ENCODE results near the gene LCNL1. TPM values are rescaled to one million over a fixed set of nuclear protein-coding genes. Genes with fewer than 3 reads are reported as not detected.
"Not testable (repeated sequence)": the region's sequence is repeated elsewhere in the genome, so short reads cannot be mapped to it uniquely, and the experiment has no call there.

The LCNL1 gene
- total RNA-seq, 2 experiments from 2014 or later = not detected

DNA sequence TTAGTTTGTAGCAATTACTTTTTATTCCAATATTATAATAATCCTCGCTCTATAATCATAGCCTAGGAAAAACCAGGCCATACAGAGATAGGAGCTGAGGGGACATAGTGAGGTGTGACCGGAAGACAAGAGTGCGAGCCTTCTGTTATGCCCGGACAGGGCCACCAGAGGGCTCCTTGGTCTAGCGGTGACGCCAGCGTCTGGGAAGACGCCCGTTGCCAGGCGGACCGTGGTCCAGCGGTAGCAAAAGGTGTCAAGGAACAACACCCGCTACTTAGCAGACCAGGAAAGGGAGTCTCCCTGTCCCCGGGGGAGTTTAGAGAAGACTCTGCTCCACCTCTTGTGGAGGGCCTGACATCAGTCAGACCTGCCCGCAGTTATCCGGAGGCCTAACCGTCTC, 21.5 kb downstream of the LCNL1 start:
- H3K36me3 Mint-ChIP-seq; H3K9me3 Mint-ChIP-seq; H3K27ac Mint-ChIP-seq; H3K27me3 Mint-ChIP-seq; H3K4me3 Mint-ChIP-seq; intact Hi-C loops (cut with micrococcal nuclease); POLR2A ChIA-PET: not testable (repeated sequence)
- H3K4me1 Mint-ChIP-seq (ENCODE audit: low read depth) = peaks cover 11% of the 10 kb centered on the region
- CTCF ChIA-PET = interaction anchor here (4.5 kb wide), 1 partner anchor 31 kb away, joined by 29 read pairs; no protein-coding TSS in a partner anchor
- peak; percentile 37 for DNase-seq

DNA sequence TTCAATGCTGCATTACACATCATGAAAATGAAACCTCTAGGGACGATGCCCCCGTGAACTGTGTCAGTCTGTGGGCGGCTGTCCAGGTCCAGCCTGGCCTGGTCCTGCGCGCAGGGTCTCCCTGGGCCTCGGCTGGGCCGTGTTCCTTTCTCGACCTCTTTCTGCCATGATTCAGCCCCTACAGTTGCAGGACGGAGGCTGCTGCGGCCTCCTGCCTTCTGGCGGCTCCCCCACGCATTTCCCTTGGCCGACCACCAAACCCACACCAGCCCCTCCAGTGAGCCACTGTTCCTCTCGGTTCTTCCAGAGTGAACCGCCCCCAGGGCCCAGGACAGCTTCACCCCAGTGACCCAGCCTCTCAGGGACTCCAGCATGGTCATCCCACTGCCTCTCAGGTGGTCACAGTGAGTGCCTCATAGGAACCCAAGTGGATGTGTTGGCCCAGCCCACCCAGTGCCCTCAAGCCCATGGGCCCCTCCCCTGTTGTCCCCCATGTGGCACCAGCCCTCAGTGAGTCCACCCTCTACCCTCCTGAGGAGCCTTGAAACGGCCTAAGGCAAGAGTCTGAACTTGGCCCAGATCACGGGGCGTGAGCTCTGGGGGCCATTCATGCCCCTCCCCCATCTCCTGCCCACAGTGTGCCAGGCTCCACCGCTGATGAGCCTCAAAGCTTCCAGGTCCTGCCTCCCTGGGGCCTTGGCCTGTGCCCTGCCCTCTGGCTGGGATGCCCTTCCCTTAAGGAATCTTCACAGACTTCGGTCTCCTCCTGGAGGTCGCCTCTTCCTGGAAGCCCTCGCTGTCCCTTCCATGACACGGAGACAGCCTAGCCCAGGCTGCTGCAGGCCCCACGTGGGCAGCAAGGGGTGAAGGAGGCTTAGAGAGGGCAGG, 23.6 kb downstream of the LCNL1 start:
- POLR2A ChIA-PET = no interaction called here
- no peaks in the 10 kb centered on the region for H3K9me3 Mint-ChIP-seq
- DNase-seq = no peak
- CTCF ChIA-PET = interaction anchor here (0.7 to 4.5 kb wide), 3 partner anchors 29 to 57 kb away, joined by 3 to 29 read pairs (median 4); no protein-coding TSS in a partner anchor
- H3K4me3 Mint-ChIP-seq = no peak overlapping the region
- intact Hi-C loops (cut with micrococcal nuclease) = no loop called here
- H3K27me3 Mint-ChIP-seq = no peaks in the 10 kb centered on the region
- H3K27ac Mint-ChIP-seq = no peak overlapping the region
- H3K36me3 Mint-ChIP-seq = no peaks in the 10 kb centered on the region
- H3K4me1 Mint-ChIP-seq (ENCODE audit: low read depth) = peaks cover 3% of the 10 kb centered on the region

- Mint-ChIP-seq H3K27me3 (no peaks in the 10 kb centered on the region), H3K4me3 (no peak overlapping the region), H3K27ac (no peak overlapping the region), H3K36me3 (no peaks in the 10 kb centered on the region), H3K4me1 (ENCODE audit: low read depth) (peaks cover 3% of the 10 kb centered on the region), H3K9me3 (no peaks in the 10 kb centered on the region)
- intact Hi-C loops (cut with micrococcal nuclease) = no loop called here
- ChIA-PET POLR2A (no interaction called here), CTCF (interaction anchor here (1.3 kb wide), 1 partner anchor 28 kb away, joined by 4 read pairs; no protein-coding TSS in a partner anchor)
- no peak for DNase-seq
These were observed 24.5 kb downstream of the LCNL1 start for GRCh38 chr9:137007108-137007815.

DNA sequence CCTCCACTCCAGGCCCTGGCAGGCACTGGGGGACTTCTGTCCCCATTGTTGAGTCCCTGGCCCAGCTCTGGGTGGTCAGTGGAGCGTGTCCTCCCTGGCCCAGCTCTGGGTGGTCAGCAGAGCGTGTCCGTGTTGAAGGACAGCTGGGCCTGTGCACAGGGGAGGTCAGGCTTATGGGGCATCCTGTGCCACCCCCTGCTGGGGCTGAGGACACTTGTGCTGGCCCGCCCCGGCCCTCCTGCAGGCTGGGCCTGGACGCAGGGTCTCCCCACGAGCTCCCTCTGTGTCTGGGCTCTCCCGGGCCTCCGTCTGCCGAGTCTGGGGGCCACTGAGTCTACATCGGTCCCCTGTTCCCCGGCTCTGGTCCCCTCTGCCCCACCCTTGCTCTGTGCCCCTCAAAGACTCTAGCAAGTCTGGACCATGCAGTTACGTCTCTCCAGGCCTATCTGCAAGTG, 25.1 kb downstream of the LCNL1 start:
- Mint-ChIP-seq H3K9me3 (no peaks in the 10 kb centered on the region), H3K36me3 (no peaks in the 10 kb centered on the region), H3K27ac (no peak overlapping the region), H3K4me1 (ENCODE audit: low read depth) (peaks cover 3% of the 10 kb centered on the region), H3K27me3 (no peaks in the 10 kb centered on the region), H3K4me3 (no peak overlapping the region)
- ChIA-PET POLR2A (no interaction called here), CTCF (interaction anchor here (1.3 kb wide), 1 partner anchor 27 kb away, joined by 4 read pairs; no protein-coding TSS in a partner anchor)
- intact Hi-C loops (cut with micrococcal nuclease) = no loop called here
- DNase-seq = no peak

GRCh38 chr9:137008312-137008711, 25.5 kb downstream of the LCNL1 start:
- no peak for DNase-seq
- H3K4me3 Mint-ChIP-seq = no peak overlapping the region
- H3K27me3 Mint-ChIP-seq = no peaks in the 10 kb centered on the region
- H3K4me1 Mint-ChIP-seq (ENCODE audit: low read depth) = peaks cover 3% of the 10 kb centered on the region
- no peaks in the 10 kb centered on the region for H3K9me3 Mint-ChIP-seq
- no peaks in the 10 kb centered on the region for H3K36me3 Mint-ChIP-seq
- POLR2A ChIA-PET = no interaction called here
- H3K27ac Mint-ChIP-seq = no peak overlapping the region
- CTCF ChIA-PET = no interaction called here
- intact Hi-C loops (cut with micrococcal nuclease) = no loop called here

DNA sequence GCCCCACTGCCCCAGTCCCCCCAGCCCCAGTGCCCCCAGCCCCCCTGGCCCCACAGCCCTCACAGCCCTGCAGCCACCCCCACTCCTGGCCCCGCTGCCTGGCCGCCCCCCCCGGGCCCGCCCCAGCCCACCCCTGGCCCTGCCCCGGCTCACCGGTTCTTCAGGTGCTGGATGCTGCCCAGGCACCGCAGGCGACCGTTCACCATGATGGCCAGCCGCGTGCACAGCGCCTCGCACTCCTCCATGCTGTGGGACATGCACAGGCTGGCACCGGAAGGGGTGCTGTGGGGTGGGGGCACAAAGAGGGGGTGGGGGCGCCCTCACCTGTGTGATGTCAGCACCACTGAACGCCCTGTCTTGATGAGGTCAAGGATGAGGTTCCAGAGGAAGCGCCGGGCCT, 26.4 kb downstream of the LCNL1 start:
- H3K27me3 Mint-ChIP-seq = no peaks in the 10 kb centered on the region
- ChIA-PET POLR2A (no interaction called here), CTCF (no interaction called here)
- intact Hi-C loops (cut with micrococcal nuclease) = no loop called here
- H3K27ac Mint-ChIP-seq = no peak overlapping the region
- peaks cover 3% of the 10 kb centered on the region for H3K4me1 Mint-ChIP-seq (ENCODE audit: low read depth)
- no peaks in the 10 kb centered on the region for H3K9me3 Mint-ChIP-seq
- H3K4me3 Mint-ChIP-seq = no peak overlapping the region
- DNase-seq = no peak
- no peaks in the 10 kb centered on the region for H3K36me3 Mint-ChIP-seq

- ChIA-PET CTCF (no interaction called here), POLR2A (no interaction called here)
- no peak overlapping the region for H3K27ac Mint-ChIP-seq
- no peaks in the 10 kb centered on the region for H3K9me3 Mint-ChIP-seq
- H3K4me3 Mint-ChIP-seq = no peak overlapping the region
- peaks cover 3% of the 10 kb centered on the region for H3K4me1 Mint-ChIP-seq (ENCODE audit: low read depth)
- intact Hi-C loops (cut with micrococcal nuclease) = no loop called here
- no peak for DNase-seq
- H3K36me3 Mint-ChIP-seq = no peaks in the 10 kb centered on the region
- no peaks in the 10 kb centered on the region for H3K27me3 Mint-ChIP-seq
These were observed 27.3 kb downstream of the LCNL1 start for GRCh38 chr9:137009938-137010732.

GRCh38 chr9:137011156-137011555, 28.4 kb downstream of the LCNL1 start:
- Mint-ChIP-seq H3K4me1 (ENCODE audit: low read depth) (peaks cover 2% of the 10 kb centered on the region), H3K4me3 (no peak overlapping the region), H3K9me3 (no peaks in the 10 kb centered on the region), H3K36me3 (no peaks in the 10 kb centered on the region), H3K27me3 (no peaks in the 10 kb centered on the region), H3K27ac (no peak overlapping the region)
- no peak for DNase-seq
- CTCF ChIA-PET = interaction anchor here (1.3 kb wide), 1 partner anchor 24 kb away, joined by 4 read pairs; no protein-coding TSS in a partner anchor
- intact Hi-C loops (cut with micrococcal nuclease) = no loop called here
- POLR2A ChIA-PET = no interaction called here

- CTCF ChIA-PET = interaction anchor here (1.3 kb wide), 1 partner anchor 23 kb away, joined by 4 read pairs; no protein-coding TSS in a partner anchor
- H3K4me1 Mint-ChIP-seq (ENCODE audit: low read depth) = no peaks in the 10 kb centered on the region
These were observed 29.3 kb downstream of the LCNL1 start for GRCh38 chr9:137011907-137012675.

DNA sequence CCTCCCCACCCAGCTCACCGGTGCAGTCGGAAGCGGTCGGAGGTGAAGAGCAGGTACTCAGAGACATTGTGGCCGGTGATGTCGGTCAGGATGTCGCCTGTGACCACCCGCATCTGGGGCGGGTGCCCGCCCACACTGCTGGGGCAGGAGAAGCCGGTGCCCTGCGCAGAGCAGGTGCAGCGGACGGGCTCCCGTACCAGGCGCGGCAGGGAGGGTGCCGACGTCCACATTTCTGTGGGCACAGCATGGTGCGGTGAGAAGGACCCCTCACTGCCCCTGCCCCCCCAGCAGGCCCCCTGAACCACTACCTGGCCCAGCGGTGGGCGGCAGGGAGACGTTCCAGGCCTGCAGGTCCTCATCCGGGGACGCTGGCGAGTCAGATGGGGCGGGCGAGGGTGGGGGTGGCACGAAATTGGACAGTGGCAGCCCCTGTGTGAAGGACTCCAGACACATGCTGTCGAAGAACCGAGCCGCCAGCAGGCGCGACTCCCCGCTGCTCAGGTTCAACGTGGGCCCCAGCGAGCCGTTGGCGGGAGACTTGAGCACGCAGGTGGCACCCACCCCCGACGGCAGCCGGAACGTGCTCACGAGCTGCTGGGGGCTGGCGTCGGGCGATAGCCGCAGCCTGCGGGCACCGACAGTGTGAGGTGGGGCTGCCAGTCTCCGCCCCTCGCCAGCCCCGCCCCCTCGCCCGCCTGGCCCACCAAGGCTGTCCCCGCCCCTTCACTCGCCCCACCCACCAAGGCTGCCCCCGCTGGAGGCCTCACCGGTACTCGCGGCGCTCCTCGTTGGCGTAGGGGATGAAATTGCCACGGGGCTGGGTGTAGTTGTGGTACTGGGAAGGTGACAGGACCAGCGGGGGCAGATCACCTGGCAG, 30.1 kb downstream of the LCNL1 start:
- CTCF ChIA-PET = interaction anchor here (1.3 kb wide), 1 partner anchor 22 kb away, joined by 4 read pairs; no protein-coding TSS in a partner anchor
- POLR2A ChIA-PET = no interaction called here
- Mint-ChIP-seq H3K36me3 (no peaks in the 10 kb centered on the region), H3K4me3 (no peak overlapping the region), H3K4me1 (ENCODE audit: low read depth) (no peaks in the 10 kb centered on the region), H3K9me3 (no peaks in the 10 kb centered on the region), H3K27me3 (no peaks in the 10 kb centered on the region), H3K27ac (no peak overlapping the region)
- DNase-seq = no peak
- intact Hi-C loops (cut with micrococcal nuclease) = no loop called here

More at GRCh38 chr9:137011907-137012675, 29.3 kb downstream of the LCNL1 start:
- Mint-ChIP-seq H3K27me3 (no peaks in the 10 kb centered on the region), H3K27ac (no peak overlapping the region), H3K4me3 (no peak overlapping the region), H3K9me3 (no peaks in the 10 kb centered on the region), H3K36me3 (no peaks in the 10 kb centered on the region)
- intact Hi-C loops (cut with micrococcal nuclease) = no loop called here
- no peak for DNase-seq
- POLR2A ChIA-PET = no interaction called here

DNA sequence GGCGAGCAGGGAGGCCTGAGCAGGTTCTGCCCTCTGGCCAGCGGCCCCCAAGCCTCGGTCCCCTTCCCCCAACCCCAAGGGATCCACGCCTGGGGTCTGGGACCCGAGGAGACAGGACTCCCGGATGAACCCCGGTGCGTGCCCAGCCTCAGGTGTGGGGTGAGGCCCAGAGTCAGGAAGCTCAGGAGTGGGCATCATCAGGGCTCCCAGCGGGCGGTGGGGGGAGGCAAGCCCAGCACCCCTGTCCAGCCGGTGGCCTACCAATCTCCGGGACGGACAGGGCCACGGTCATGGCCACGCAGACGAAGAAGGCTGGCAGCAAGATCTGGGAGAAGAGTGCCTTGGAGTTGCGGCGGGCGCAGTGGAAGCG, 30.8 kb downstream of the LCNL1 start:
- POLR2A ChIA-PET = no interaction called here

More for the DNA sequence above, 30.8 kb downstream of the LCNL1 start:
- no peak for DNase-seq
- H3K36me3 Mint-ChIP-seq = no peaks in the 10 kb centered on the region
- no peaks in the 10 kb centered on the region for H3K4me1 Mint-ChIP-seq (ENCODE audit: low read depth)
- H3K27ac Mint-ChIP-seq = no peak overlapping the region
- no peaks in the 10 kb centered on the region for H3K27me3 Mint-ChIP-seq
- CTCF ChIA-PET = no interaction called here
- H3K4me3 Mint-ChIP-seq = no peak overlapping the region
- intact Hi-C loops (cut with micrococcal nuclease) = no loop called here
- no peaks in the 10 kb centered on the region for H3K9me3 Mint-ChIP-seq

Measured in activated CD4-positive, alpha-beta memory T cell treated with anti-CD3 and anti-CD28 coated beads for 36 hours (primary cell).